Fibroblast of skin of right biceps (primary cell): ENCODE results near the gene AFF2.
A peak's percentile ranks its signal among the peaks of the same experiment; 100 is the strongest.

Experiments used
- DNase-seq: peaks from one replicate; pipeline ENCODE4 v3.0.0-alpha.2; 2013

AFF2 gene

GRCh38 chrX:148768296-148768695 is 267.9 kb downstream of the AFF2 start:
- no peak for DNase-seq

- DNase-seq = no peak
These were observed 271.0 kb downstream of the AFF2 start for GRCh38 chrX:148771440-148771839.

GRCh38 chrX:148774276-148774675 is 273.9 kb downstream of the AFF2 start:
- peak; percentile 28 for DNase-seq

- DNase-seq = no peak
These were observed 283.7 kb downstream of the AFF2 start for GRCh38 chrX:148784137-148784536.

GRCh38 chrX:148784856-148785255 is 284.4 kb downstream of the AFF2 start:
- no peak for DNase-seq

- DNase-seq = no peak
These were observed 284.8 kb downstream of the AFF2 start for GRCh38 chrX:148785256-148785655.

- no peak for DNase-seq
These were observed 288.0 kb downstream of the AFF2 start for GRCh38 chrX:148788449-148788848.

GRCh38 chrX:148794350-148794749 is 293.9 kb downstream of the AFF2 start:
- DNase-seq = no peak

- no peak for DNase-seq
These were observed 304.4 kb downstream of the AFF2 start for GRCh38 chrX:148804579-148805355.

GRCh38 chrX:148806145-148806870 is 305.9 kb downstream of the AFF2 start:
- no peak for DNase-seq

GRCh38 chrX:148808833-148809232 is 308.4 kb downstream of the AFF2 start:
- no peak for DNase-seq

- peak; percentile 63 for DNase-seq
These were observed 310.8 kb downstream of the AFF2 start for GRCh38 chrX:148811236-148811635.

- DNase-seq = no peak
These were observed 313.0 kb downstream of the AFF2 start for GRCh38 chrX:148813422-148813821.

GRCh38 chrX:148813967-148814366 is 313.6 kb downstream of the AFF2 start:
- DNase-seq = no peak

- peak; percentile 10 for DNase-seq
These were observed 315.0 kb downstream of the AFF2 start for GRCh38 chrX:148815218-148815961.

- no peak for DNase-seq
These were observed 323.6 kb downstream of the AFF2 start for GRCh38 chrX:148823986-148824385.

- no peak for DNase-seq
These were observed 325.3 kb downstream of the AFF2 start for GRCh38 chrX:148825696-148826095.

GRCh38 chrX:148836741-148837140 is 336.3 kb downstream of the AFF2 start:
- DNase-seq = no peak

GRCh38 chrX:148850631-148851030 is 350.2 kb downstream of the AFF2 start:
- DNase-seq = no peak

GRCh38 chrX:148854306-148854705 is 353.9 kb downstream of the AFF2 start:
- DNase-seq = peak; percentile 56

GRCh38 chrX:148856505-148856904 is 356.1 kb downstream of the AFF2 start:
- no peak for DNase-seq

GRCh38 chrX:148865277-148866210 is 365.1 kb downstream of the AFF2 start:
- no peak for DNase-seq

- no peak for DNase-seq
These were observed 367.2 kb downstream of the AFF2 start for GRCh38 chrX:148867596-148867995.
